ENCODE data around the gene PTPRR. TPM values are rescaled to one million over a fixed set of nuclear protein-coding genes. Genes with fewer than 3 reads are reported as not detected.

PTPRR gene
- total RNA-seq, 1 experiment from 2014 or later: 6.9 TPM

- DNase-seq (ENCODE audit: low read depth): no peak
These were observed 225.0 kb downstream of the PTPRR start for GRCh38 chr12:70695361-70696023.

DNA sequence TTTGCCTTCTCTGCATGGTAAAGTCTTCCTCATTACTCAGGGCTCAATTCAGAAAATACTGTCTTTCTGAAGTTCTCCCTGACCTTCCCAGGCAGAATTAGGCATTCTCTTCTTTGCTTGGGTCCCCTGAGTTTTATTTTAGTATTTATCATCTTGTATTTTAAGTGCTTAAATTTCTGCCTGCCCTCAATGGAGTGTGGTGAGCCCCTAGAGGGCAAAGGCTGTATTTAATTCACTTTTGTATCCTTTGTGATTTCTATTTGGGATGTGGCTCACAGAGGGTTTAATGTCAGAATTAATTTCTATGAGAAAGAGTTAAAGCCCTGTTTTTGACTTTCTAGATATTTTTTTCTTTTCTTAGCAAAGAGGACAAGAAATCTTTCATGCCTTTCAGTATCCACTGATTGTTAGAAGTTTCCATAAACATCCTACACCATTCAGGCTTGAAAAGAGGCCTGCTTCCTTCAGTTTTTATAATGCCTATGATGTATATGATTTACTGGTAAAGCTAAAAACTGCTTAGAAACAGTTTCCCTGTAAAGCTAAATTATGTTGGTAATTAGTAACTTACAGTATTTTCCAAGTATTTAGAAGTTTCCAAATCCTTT lies 227.8 kb downstream of the PTPRR start:
- peak; percentile 51 for DNase-seq (ENCODE audit: low read depth)

- peak; percentile 61 for DNase-seq (ENCODE audit: low read depth)
These were observed 229.4 kb downstream of the PTPRR start for GRCh38 chr12:70691018-70691672.

DNA sequence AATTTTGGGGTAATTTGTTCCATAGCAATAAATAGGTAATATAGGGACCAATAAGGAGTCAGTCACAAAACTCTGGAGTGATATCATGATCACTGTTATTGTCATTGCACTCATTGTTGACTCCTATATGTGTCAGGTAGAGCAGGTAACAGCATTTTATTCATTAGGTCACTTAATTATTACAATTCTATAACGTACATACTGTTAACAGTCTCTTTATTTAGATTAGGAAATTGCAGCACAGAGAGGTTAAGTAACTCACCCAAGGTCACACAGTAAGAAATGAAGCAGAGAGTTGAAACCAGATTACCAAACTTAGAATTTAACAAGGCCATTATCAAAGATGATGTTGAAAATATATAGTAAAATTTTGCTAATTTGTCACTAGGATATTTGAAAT lies 233.6 kb downstream of the PTPRR start:
- DNase-seq (ENCODE audit: low read depth): no peak

GRCh38 chr12:70686299-70686698 lies 234.2 kb downstream of the PTPRR start:
- DNase-seq (ENCODE audit: low read depth): no peak

DNA sequence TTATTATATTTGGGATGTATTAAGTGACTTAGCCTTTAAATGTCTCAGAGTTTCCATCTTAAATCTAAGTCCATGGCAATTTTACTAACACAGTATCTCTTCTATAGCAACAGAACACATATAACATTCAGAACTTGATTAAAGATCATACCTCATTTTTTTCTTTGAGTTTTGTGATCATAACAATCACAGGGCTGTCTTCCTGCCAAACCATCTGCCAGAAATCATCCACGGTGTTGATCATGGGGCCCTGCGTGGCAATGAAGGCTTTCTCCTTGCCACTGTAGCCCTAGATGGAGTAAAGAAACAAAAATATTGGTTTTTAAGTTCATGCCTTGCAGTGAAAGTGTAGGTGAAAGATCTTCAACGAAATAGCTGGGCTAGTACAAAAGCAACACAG lies 236.6 kb downstream of the PTPRR start:
- DNase-seq (ENCODE audit: low read depth): no peak

DNA sequence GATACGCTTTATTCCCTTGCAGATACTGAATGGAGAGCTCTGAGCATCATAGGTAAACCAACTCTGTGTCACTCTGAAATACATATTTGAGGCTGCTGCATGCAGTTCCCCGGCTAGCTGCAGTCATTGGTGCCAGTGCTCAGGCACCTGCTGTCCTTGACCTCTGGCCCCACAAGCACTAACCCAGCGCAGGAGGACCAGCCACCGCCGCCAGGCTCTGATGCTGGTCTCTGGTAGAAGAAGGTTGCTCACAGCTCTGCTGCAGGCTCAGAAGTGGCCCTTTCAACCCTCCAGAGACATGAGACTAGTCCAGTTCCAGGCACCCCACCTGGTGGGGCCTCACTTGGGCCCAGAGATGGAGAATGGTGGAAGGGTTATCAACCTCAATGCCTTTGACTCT lies 248.8 kb downstream of the PTPRR start:
- no peak for DNase-seq (ENCODE audit: low read depth)

DNA sequence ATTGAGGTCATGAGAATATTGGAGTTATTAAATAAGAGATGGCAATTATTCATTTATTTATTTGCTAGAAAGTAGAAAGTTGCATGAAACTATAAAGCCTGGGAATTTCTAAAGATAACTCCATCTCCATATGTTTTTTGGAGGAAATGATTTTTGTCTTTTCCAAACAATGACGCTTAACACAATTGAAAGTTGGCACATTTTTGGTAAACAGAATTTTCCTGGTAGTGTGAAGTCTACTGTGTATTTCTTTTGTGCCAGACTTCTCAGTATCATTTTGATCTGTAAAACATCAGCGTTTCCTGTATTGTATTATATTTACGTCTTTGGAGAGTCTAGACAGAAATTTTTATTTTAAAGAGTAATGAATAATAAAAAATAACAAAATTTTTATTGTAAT lies 249.6 kb downstream of the PTPRR start:
- no peak for DNase-seq (ENCODE audit: low read depth)

DNA sequence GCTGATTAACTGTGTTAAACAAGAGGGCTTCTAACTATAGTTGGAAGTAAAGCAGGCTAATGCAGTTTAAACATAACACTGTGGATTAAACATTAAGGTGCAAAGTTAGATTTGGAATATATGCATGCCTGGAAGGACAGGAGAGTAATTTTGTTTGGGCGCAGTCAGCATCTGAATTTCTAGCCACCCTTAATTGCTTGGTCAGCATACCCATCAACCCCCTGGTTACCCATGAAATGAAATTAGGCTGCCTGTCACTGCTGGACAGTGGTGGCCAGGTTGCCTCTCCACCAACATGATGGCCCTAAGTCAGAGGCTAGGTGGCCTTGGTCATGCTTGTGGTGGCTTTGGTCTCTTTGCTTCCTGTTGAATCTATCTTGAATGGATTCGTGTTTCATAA lies 253.3 kb downstream of the PTPRR start:
- no peak for DNase-seq (ENCODE audit: low read depth)

DNA sequence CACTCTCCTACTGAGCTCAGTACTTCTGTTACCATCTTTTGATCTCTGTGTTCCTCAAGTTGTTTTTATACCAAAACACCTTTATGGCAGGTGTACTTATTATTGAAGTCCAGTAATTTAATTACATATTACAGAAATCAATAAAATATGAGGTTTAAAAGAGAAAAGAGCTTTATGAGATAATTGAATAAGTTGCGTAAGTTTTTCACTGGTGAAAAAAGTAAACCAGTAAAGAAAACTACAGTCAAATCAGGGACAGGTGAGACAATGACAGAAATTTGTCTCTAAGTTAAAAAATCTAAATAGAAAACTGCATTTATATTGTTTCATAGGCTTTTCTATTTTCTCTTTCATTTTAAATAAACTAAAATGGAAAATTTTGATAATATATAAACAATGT lies 254.2 kb downstream of the PTPRR start:
- DNase-seq (ENCODE audit: low read depth): no peak

DNA sequence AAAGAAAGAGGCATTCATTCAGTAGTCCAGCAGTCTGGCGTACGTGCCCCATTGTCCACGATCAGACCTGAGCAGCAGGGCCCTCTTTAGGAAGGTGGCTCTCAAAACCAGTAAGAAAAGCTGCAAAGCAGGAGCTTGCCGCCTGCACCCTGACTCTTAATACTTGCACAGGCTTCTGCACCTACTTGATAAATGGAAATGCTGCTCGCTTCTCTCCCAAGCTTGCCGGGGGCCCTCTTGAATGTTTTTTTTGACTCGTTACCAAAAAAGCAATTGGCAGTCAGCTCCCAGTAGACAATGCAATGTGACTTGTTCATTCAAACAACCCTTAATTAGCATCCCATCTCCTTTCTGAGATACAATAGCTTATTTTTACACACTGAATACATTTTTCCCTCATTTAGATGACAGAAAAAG lies 256.1 kb downstream of the PTPRR start:
- peak; percentile 83 for DNase-seq (ENCODE audit: low read depth)

DNA sequence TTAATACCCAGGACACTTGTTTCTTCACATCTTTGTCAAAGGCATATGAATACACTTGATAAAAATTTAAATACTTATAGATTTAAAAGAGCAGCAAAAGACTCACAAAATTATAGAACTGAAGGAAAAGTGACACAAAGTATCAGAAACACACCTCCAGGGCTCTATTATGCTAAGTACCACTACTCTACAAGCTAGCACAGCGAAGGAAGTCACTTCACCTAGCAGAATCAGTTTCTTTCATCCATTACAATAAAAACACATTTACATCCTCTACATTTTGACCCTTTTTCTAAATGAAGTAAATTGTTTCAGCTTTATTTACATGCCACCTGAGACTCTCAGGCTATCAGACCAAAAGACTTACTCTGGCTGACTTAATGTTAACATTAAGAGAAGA lies 256.7 kb downstream of the PTPRR start:
- no peak for DNase-seq (ENCODE audit: low read depth)

GRCh38 chr12:70661466-70662161 lies 258.9 kb downstream of the PTPRR start:
- DNase-seq (ENCODE audit: low read depth): peak; percentile 92

- DNase-seq (ENCODE audit: low read depth): peak; percentile 96
These were observed 259.8 kb downstream of the PTPRR start for GRCh38 chr12:70660620-70661219.

GRCh38 chr12:70660002-70660604 lies 260.4 kb downstream of the PTPRR start:
- no peak for DNase-seq (ENCODE audit: low read depth)

- no peak for DNase-seq (ENCODE audit: low read depth)
These were observed 261.4 kb downstream of the PTPRR start for GRCh38 chr12:70659077-70659606.

GRCh38 chr12:70657616-70658286 lies 262.8 kb downstream of the PTPRR start:
- no peak for DNase-seq (ENCODE audit: low read depth)

GRCh38 chr12:70652451-70652850 lies 268.1 kb downstream of the PTPRR start:
- DNase-seq (ENCODE audit: low read depth): no peak

DNA sequence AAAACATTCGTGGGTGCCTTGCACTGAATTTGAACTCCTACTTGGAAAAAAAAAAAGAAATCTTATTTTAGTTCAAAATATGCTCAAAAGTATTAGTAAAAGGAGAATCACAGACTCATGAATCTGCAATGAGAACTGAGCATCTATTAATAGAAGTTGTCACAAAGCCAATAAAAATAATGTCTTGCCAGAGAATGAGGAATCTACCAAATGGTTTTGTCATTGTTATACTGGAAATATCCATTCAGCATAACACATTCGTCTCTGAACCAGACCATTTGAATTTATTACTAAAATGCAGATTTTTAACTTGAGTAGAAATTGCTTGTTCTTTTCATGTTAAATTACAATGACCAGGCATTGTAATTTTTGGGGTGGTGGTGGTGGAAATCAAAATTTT lies 271.7 kb downstream of the PTPRR start:
- peak; percentile 71 for DNase-seq (ENCODE audit: low read depth)

DNA sequence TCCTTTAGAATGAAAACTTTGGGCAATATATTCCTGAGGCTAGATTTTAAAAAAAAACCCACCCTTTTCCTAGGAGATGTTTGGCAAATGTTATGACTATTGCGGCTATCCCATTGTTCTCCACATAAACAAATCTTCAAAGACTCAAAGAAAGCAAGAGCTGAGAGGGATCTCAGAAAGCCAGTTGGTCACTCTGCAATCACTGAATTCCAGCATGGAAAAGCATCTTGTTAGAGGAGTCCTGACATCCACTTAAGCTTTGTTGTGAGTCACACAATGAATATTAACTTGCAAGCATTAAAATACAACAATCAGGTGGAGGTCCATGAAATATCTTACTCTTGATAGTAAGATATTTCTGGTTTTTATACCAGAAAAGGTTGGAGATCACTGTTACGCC lies 272.3 kb downstream of the PTPRR start:
- DNase-seq (ENCODE audit: low read depth): peak; percentile 77

GRCh38 chr12:70646850-70647249 lies 273.7 kb downstream of the PTPRR start:
- peak; percentile 80 for DNase-seq (ENCODE audit: low read depth)

All from M059J (cell line).